ENCODE measurements around the gene CNGA3.

The CNGA3 gene

DNA sequence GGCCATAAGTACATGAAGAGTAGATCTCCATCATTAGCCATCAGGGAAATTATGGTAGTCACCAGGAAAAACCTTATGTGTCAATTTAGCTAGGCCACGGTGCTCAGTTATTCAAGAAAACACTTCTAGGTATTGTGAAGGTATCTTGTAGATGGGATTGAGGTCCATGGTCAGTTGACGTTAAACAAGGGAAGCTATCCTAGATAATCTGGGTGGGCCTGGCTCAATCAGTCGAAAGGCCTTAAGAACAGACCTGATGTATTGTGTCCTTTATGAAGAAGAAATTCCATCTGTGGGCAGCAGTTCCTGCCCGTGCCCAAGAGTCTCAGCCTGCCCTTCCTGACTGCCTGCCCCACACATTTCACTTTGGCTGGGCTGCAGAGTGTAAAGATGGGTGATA is 16.7 kb upstream of the CNGA3 start:
- DNase-seq = no peak

DNA sequence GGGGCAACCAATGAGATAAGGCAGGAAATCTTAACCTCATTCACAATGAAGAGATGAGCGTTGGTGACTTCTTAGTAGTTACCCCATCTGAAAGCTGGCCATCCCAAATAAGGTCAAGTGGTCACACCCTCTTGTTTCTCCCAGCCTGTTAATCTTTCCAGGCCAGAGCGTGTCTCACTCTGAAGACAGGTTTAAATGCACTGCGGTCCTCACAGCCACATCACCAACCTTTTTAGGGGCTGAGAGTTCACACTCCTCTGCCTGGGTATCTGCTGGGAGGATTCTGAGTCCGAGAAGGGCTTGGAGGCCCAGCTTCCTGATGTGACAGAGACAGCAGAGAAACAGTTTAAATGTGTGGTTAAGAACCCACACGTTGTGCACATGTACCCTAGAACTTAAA is 13.3 kb upstream of the CNGA3 start:
- no peak for DNase-seq

DNA sequence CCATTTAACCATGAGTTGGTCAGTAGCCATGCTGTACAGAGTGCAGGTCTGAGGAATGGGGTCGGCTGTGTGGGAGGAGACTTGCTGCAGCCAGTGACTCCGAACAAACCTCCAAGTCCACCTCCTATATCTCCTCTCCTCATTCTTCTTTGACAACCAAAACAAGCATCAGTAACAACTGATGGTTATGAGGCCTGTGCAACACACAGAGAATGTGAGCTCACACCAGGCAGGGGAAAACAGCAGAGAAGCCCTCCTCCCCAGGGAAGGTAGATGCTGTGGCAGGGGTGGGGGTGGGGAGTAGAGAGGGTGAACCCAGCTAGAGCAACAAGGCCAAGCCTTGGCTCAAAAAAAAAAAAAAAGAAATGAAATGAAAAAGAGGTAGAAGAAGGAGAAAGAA is 12.3 kb upstream of the CNGA3 start:
- no peak for DNase-seq

DNA sequence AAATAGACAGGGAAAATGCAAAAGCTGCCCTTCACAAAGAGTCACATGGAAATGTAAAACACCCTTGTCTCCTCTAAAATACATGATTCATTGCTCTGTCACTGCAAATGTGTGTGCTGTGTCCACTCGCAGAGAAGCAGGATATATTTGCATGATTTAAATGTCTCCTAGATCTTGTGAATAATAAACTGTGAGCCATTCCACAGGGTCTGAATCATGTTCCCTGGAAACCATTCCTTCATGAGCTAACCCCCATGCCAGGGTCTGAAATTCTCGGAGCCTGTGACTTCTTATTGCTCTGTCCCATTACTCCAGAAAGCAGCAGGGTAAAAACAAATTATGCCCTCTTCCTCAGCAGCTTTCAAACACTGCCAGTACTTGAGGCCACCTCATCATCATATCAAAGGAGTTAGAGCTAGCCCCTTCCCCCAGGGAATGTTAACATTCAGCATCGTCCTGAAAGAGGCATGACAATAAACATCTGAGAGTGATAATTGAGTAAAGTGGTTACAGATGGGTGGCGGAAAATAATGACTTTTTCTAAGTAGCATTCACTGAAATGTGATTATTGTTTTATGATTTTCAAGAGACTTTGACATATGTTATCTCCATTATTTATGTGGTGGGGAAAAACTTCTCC is 11.7 kb upstream of the CNGA3 start:
- DNase-seq = no peak

DNA sequence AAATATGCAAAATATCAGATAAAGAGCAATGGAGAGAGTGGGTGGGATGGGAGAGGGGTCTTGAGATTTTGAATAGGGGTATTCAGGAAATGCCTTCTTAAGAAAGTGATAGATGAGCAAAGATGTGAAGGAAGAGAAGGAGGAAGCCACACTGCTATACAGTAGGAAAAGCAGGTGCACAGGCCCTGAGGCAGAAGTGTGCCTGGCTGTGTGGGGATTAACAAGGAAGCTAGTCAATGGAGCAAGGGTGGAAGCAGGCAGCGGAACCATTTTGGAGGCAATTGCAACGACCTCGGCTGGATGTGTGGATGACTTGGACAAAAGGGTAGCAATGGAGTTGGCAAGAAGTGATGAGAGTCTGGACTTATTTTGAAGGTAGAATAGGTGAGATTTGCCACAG is 11.0 kb upstream of the CNGA3 start:
- no peak for DNase-seq

DNA sequence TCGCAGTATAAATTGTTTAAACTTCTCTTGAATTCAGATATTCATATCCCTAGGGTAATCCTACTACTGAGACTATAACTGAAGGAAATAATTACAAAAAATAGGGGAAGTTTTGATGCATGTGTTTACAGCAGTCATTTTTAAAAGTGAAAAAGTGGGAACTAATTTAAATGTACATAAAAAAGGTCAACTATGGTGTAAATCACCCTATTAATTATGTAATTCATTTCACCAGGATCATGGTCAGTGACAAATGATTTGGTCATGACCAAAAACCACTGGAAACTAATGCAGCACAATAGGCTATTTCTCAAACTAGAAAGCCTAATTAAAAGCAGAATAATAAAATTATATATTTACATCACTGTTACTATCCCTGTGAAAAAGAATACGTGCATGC is 5.0 kb upstream of the CNGA3 start:
- DNase-seq = no peak

DNA sequence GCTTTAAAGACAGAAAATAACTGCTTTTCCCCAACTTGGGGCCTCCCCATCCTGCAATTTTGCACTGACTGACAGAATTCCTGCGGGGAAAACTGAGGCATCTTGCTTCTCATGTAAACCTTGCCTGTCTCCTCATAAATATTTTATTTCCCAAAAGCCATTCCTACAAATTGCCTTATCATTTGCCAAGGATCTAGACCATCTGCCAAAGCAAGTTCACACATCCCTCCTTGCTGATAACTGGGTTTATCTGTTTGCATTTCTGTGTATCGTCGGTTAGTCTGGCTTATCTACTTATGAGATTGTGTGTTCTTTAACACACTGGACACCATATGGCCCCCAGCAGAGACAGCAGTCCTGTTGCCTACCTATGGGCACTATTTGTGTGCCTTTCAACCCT is 3.0 kb upstream of the CNGA3 start:
- DNase-seq = no peak

DNA sequence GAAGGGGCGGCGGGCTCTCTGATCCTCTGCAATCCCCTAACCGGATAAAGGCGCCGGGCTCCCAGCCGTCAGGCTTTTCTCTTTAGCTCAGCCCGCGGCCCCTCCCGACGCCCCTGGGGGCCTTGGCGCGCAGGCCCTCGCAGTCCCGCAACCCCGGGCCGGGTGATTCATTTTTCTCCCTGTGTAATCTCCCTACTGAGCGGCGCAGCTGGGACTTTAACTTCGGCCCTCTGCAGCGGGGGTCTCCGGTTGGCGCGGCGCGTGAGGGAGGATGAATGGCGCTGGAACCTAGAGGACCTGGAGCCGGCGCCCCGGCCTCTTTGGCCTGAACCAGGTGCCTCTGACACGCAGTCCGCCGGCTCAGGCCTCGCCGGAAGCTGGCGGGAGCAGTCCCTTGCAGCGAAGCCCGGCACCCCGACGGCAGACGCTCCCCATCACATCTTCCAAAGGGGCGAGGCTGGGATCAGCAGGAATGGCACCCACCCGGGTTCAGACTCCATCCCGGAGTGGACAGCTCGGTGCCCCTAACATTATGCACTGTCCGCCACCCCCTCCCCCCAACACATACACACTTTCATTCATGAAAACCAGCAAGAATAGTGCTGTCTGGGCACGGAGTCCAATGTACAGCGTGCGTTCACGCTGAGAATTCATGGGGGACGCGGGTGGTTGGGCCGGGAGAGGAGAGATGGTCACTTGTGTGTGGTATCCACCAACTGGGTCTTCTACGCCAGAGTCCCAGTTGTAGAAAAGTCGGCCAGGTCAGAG is 1.2 kb downstream of the CNGA3 start:
- DNase-seq = peak; percentile 74

DNA sequence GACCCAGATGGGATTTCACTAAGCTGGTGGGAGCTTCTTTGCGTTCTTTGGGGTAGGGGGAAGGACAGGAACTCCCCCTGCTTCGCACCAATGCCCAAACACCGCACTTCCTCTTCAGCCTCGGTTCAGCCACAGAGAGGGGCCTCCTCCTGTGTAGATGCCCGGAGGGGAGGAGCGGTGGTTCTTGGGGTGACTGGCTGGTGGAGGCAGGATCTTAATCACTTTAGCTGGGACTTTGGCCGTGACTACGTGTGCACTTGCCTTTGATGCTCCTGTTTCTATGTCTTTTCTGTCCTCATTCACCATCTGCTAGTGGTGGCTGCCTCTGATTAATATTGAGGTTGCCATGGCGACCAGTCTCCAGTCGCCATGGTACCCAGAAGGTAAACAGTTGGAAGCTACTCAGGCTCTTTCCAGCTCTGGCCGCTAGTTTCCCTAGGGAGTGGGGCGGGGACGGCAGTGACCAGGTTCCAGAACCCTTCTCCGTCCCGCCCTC is 1.9 kb downstream of the CNGA3 start:
- peak; percentile 80 for DNase-seq

DNA sequence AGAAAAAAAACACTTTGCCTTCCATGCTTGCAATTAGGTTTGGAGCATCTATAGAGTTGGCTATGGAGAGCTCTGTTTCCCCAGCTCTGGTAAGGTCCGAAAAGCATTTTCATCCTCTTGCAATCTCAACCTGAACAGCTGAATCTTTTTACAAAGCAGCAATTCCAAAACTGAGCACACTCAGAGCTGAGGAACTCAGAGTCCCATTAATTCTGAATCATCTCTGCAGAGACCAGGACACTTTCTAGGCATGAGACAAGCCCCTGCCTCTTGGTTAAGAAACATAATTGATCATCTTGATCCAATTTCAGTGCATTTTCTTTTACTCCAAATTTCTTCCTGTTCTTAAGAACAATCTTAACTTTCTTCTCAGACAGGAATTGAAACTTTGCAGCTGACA is 4.2 kb downstream of the CNGA3 start:
- no peak for DNase-seq

DNA sequence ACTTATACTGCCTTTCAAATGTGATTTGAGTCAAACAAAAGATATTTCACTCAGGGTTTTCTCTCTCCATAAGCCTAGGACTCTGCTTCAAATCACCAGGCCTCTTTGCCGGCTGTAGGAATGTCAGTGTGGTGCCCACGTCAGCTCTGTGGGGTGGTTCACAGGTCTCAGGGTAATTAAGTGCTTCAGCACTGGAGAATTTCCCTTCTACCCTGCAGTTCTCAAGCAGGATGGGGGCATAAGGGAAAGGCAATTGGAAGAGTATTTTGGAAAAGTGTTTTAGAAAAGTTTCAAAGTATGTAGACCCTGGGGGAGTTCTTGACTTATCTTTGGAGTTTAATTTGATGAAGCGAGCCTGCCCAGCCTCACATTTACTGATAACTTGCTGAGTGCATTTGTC is 9.6 kb downstream of the CNGA3 start:
- no peak for DNase-seq

DNA sequence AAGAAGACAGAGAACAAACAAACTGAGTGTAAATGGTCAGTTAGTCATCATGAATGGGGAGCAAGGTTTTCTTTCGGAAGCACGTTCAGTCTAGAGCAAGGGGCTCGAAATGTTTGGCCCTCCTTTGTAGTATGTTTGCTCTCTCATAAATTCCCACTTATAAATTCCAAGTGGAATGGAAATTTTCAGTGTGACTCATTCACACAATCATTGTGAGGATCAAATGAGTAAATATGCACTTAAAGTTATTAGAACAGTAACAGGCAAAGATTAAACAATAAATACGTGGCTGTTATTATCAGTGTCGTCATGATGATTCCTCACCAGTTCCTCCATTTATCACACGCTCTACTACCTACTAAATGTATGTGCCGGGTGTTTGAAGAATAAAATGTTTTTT is 10.5 kb downstream of the CNGA3 start:
- DNase-seq = no peak

DNA sequence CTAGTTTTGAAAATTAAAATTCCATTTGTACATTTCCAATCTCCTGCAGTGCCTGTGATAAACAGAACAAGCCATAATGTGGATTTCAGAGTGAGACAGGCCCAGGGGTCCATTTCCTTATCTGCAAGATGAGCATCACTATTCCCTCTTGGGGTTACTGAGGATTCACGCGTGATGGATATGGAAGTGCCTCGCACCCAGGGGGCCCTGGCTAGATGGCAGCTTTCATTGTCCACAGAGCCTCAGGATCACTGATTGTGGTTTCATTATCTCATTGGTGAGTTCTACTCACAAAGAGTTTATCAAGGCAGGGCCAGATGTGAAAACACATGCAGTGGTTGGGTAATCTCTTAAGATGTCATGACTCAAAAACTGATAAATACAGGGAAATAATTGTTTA is 11.6 kb downstream of the CNGA3 start:
- DNase-seq = no peak

DNA sequence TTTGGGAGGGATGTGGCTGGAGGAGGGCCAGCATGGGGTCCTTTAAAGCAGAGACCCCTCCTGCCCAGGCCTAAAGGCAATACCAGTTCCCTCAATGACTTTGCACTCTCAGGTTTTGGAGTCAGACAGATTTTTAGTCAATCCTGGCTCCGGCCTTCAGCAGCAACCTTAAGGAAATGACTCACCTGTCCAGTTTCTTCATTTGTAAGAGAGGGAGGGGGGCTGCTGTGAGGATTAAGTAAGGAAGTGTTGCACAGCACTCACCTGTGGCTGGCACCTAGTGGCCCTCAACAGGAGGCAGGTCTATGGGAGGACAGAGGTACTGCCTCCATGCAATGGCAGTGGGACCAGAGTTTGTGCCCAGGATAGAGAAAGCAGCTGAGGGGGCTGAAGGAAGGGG is 13.7 kb downstream of the CNGA3 start:
- DNase-seq = no peak

DNA sequence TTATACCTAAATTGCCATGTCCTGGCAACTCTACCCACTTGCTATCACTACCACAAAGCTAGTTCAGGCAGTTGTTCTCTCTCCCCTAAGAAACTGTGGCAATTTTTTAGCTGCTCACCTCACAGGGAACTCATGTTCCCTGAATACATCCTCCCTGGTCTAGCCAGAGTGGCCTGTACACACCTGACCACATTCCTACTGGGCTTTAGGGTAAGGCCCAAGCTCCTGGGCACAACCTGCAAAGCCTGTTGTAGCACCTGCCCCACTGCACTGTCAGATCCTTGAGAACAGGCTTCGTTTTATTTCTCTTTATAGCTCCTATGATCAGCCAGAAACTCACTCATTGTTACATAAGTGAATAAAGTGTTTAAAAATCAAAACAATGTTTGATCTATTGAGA is 21.5 kb downstream of the CNGA3 start:
- DNase-seq = no peak

DNA sequence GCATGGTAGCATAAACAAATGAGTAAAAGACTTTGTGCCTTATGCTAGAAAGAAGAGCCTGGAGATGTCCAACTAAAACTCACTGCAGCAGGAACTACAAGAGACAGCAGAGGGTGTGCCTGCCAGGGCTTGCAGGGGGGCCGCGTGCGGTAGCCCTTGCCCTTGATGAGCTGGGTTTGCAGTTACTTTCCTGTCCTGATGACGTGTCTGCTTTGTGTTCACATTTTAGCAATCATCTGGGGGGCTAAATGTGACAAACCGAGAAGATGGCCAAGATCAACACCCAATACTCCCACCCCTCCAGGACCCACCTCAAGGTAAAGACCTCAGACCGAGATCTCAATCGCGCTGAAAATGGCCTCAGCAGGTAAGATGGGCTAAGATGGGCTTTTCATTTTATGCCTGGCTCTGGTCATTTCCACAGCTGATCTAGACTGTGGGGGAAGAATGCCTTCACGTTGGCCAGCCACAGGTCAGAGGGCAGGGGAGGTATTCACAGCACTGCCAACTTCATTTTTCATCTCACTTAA is 23.5 kb downstream of the CNGA3 start:
- DNase-seq = no peak

DNA sequence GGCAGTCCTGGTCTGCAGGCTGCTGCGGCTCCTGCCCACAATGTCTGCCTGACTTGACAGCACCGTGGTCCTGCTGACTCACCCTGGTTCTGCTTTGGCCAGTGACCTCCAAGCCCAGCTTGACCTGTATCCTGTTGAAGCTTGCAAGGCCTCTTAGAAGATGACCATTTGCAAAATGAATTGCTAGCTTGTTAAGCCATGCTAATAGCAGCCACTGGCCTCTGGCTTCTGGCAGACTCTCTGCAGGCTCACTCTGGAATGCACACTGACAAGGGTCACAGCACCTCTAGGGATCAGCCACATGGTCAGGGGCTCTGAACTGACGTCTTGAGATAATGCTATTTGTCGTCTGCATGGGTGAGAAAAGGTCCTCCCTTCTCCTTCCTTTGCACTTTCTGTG is 25.9 kb downstream of the CNGA3 start:
- no peak for DNase-seq

DNA sequence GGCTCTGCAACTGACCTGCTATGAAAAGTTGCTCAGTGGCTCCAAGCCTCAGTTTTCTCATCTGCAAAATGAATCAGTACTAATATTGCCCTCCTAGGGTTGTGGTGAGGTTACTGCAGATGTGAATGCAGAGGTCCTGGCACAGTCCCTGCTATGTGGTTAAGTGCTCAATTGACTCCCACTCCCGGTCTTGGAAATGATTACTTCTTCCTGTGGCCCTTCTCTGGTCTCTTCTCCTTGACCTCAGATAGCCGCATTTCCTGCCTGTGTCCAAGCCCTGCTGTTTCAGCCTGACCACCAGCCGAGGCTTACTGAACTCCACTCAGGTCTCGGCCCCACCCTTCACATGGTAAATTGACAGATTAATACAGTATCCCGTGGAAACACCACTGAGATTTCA is 26.3 kb downstream of the CNGA3 start:
- DNase-seq = no peak

DNA sequence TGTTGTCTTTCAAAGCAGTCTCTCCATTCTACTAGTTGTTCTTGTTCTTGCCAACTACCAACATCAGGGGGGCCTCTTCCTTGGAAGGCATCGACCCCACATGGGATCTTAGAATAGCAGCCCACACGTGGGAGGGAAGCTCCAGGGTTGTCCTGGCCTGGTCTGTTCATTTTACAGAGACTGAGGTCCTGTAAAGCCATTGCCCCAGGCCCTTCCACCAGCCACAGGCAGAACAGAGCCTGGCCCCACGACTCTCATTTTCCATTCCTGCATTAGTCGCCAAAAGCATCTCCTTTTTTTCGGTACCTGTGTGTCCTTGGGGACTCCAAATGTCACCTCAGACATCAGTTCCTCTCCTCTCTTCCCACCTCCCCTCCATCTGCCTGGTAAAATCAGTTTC is 28.0 kb downstream of the CNGA3 start:
- no peak for DNase-seq

DNA sequence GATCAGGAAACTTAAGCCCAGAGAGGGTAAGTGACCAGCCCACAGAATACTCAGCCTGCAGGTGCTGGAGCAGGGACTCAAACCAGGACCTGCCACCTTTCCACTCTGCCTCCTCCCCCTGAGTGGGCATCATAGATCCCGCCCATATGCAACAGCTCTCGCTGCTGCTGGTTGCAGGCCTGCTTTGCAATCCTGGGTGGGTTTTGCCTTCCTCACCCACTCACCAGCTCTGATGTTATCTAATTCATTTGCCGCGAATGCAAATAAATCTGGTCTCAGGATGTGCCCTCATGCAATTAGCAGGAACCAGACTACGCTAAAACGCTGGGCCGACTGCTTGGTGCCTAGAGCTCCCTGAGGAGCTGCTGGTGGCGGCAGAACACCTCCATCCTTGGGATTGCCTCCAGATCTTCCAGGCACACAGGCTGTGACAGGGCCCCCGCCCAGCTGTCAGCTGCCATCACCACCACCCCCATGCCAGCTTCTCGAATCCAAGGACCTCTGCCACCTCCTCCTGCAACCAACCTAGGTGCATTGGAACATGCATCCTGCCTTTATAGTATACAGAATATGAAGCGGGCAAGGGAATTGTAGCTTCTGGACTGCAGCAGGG is 28.8 kb downstream of the CNGA3 start:
- no peak for DNase-seq

DNA sequence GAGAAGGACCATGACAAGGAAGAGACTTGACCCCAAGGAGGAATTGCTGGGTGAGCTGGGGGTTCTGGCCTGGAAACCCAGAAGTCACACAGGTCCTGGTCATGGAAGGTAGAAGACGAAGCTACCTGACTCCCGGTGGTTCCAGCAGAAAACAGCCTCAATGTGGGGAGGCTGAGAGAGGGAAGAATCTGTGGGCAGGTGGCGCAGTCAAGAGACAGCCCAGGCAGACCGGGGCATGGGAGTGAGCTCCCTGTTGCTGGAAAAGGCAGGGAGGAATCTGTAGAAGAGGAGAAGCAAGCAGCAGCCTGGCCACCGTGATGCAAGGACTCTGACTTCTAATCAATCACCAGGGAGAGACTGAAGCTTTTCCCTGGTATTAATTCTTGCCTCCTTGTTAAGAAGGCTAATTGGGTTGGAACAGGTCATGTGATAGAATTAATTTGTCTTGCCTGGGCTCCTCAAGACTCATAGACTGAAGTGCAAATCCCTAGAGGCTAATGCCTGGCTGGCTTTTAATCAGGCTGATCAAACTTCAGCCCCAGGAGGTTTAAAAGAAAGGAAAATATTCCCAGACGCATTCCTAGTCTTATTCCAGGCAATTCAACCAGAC is 30.1 kb downstream of the CNGA3 start:
- DNase-seq = no peak

DNA sequence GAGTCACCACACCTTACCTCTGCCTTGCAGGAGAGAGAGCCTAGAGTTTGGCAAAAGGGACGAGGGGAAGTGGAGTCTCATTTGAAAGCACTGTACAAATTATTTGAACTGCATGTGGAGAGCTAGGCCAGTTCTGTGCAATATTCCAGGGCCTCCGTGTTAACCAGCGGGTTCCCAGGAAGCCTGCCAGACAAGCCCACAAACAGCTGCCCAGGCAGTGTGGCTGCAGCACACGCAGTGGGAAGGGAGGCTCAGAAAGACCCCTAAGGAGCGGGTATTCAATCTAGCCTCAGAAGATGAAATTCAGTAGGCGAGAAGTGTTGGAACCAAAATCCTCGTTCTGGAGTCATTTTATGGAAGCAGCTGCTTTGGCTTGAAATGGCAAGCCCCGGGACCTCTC is 30.7 kb downstream of the CNGA3 start:
- DNase-seq = no peak

DNA sequence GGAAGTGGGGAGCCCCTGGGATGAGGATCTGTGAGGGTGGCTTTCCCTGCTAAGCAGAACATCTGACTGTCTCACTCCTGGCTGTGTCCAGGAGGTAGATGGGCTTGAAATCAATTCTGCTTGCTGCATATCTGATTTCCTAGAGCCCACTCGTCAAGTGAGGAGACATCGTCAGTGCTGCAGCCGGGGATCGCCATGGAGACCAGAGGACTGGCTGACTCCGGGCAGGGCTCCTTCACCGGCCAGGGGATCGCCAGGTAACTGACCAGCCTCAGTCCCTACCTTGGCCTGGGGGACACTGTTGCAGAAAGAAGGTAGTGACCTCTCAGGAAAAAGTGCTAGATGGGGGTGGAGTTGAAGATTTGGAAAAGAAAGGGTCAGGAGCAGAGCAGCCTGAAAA is 31.3 kb downstream of the CNGA3 start:
- DNase-seq = no peak

DNA sequence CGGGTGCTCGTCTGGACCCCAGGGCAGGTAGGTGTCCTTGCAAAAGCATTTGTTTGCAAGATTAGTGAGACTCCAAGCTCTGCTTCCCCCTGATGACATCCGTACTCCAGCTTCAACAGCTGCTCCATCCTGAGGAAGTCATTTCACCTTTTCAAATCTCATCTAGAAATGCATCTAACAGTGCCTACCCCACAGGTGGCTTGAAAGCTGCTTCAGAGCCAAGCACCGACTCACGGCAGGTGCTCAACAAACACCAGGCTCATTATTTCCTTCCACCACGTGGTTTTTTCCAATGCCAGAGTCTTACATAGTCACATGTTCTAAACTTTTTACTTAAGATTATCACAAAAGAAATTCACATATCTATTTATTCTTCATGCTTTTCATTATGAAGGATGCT is 31.9 kb downstream of the CNGA3 start:
- no peak for DNase-seq

Measured in retina (tissue), 1 donor.